ENCODE measurements around the gene GALNT4.

DNA sequence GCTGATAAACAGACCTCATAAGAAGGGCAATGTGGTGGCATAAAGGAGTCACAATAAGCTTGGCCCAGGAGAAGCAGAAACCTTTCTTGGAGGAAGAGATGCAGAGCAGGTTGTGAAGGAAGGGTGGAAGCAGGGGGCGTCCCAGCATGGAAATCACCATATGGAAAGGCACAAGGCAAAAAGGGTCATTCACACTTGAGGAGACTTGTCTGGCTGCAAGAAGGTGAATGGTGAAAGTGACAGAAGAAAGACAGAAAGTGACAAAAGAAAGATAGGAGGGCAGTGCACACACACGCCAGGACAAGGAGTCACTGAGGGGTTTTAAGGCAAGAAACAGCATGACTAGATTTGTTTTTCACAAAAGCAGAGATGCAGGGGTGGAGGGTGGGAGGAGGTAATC is 38.3 kb downstream of the GALNT4 start:
- TF ChIP-seq, protein P1, sequence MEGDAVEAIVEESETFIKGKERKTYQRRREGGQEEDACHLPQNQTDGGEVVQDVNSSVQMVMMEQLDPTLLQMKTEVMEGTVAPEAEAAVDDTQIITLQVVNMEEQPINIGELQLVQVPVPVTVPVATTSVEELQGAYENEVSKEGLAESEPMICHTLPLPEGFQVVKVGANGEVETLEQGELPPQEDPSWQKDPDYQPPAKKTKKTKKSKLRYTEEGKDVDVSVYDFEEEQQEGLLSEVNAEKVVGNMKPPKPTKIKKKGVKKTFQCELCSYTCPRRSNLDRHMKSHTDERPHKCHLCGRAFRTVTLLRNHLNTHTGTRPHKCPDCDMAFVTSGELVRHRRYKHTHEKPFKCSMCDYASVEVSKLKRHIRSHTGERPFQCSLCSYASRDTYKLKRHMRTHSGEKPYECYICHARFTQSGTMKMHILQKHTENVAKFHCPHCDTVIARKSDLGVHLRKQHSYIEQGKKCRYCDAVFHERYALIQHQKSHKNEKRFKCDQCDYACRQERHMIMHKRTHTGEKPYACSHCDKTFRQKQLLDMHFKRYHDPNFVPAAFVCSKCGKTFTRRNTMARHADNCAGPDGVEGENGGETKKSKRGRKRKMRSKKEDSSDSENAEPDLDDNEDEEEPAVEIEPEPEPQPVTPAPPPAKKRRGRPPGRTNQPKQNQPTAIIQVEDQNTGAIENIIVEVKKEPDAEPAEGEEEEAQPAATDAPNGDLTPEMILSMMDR (IDR thresholded peaks at IDR 0.05): no peak
- TF ChIP-seq EZH2 (IDR thresholded peaks at IDR 0.05): no peak
- no peak for TF ChIP-seq EZH2phosphoT487 (IDR thresholded peaks at IDR 0.05)
